ENCODE results near the gene OAF. TPM values are rescaled to one million over a fixed set of nuclear protein-coding genes. Genes with fewer than 3 reads are reported as not detected.

OAF gene
- total and polyA plus RNA-seq, 2 of the 8 experiments (the other 6 are each of a cell fraction or from before 2014, with no cell fraction given): 1.3 to 1.5 TPM

GRCh38 chr11:120216426-120217102 is 5.7 kb downstream of the OAF start (continued):
- TF ChIP-seq BCL11A (IDR thresholded peaks at IDR 0.05; ENCODE audit: low read depth in 2 of 2, low read length in 2 of 2): no peak
- TF ChIP-seq KDM4A (IDR thresholded peaks at IDR 0.05; ENCODE audit: low read depth, low read length, severe bottlenecking): no peak
- no peak for TF ChIP-seq CTBP2 (IDR thresholded peaks at IDR 0.05; ENCODE audit: borderline replicate concordance, insufficient read depth, insufficient read length, low read length)

All from H1 (cell line).